Measurements from ENCODE around the gene SUCLG2.

GRCh38 chr3:67599821-67600220, 54.6 kb downstream of the SUCLG2 start:
- TF ChIP-seq, protein P1, sequence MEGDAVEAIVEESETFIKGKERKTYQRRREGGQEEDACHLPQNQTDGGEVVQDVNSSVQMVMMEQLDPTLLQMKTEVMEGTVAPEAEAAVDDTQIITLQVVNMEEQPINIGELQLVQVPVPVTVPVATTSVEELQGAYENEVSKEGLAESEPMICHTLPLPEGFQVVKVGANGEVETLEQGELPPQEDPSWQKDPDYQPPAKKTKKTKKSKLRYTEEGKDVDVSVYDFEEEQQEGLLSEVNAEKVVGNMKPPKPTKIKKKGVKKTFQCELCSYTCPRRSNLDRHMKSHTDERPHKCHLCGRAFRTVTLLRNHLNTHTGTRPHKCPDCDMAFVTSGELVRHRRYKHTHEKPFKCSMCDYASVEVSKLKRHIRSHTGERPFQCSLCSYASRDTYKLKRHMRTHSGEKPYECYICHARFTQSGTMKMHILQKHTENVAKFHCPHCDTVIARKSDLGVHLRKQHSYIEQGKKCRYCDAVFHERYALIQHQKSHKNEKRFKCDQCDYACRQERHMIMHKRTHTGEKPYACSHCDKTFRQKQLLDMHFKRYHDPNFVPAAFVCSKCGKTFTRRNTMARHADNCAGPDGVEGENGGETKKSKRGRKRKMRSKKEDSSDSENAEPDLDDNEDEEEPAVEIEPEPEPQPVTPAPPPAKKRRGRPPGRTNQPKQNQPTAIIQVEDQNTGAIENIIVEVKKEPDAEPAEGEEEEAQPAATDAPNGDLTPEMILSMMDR (IDR thresholded peaks at IDR 0.05): no peak
- TF ChIP-seq EP300 (IDR thresholded peaks at IDR 0.05): no peak
- TF ChIP-seq POLR2A (IDR thresholded peaks at IDR 0.05): no peak
